ENCODE measurements around the gene BLM. TPM values are rescaled to one million over a fixed set of nuclear protein-coding genes. Genes with fewer than 3 reads are reported as not detected.

BLM gene
- polyA plus RNA-seq, 2 donors: 2.3 to 3.6 TPM

DNA sequence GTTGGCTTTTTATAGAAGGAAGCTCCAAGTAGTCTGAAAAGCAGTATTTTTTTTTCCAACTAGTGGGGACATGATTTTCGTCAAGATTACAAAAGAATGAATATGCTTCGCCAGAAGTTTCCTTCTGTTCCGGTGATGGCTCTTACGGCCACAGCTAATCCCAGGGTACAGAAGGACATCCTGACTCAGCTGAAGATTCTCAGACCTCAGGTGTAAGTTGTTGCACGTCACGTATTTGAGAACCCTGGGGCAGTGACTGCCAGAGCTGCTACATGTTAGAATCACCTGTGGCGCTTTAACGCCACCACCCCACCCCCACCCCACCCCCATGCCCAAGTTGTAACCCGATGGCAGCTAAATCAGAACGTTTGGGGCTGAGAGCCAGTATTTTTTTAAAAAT, 52.2 kb downstream of the BLM start:
- WGBS, 2 donors: 46 to 59% methylated on average over 10 of the region's 10 CpGs
- Histone ChIP-seq H3K9me3 (ENCODE audit: control insufficient read depth in 2 of 2, insufficient read depth in 1 of 2, low read depth in 1 of 2, low read length in 1 of 2) (no peaks in the 10 kb centered on the region), H3K4me1 (ENCODE audit: control insufficient read depth in 2 of 2, insufficient read depth in 2 of 2, low read length in 1 of 2) (no peaks in the 10 kb centered on the region), H3K27ac (ENCODE audit: low read depth in 2 of 2, low read length in 1 of 2) (no peak overlapping the region), H3K27me3 (ENCODE audit: control insufficient read depth in 1 of 2, insufficient read depth in 2 of 2, low read length in 2 of 2) (no peaks in the 10 kb centered on the region), H3K4me3 (ENCODE audit: low read depth in 1 of 2, low read length in 2 of 2) (no peak overlapping the region), H3K36me3 (ENCODE audit: control insufficient read depth in 2 of 2, insufficient read depth in 2 of 2, low read length in 1 of 2) (no peaks in the 10 kb centered on the region)

DNA sequence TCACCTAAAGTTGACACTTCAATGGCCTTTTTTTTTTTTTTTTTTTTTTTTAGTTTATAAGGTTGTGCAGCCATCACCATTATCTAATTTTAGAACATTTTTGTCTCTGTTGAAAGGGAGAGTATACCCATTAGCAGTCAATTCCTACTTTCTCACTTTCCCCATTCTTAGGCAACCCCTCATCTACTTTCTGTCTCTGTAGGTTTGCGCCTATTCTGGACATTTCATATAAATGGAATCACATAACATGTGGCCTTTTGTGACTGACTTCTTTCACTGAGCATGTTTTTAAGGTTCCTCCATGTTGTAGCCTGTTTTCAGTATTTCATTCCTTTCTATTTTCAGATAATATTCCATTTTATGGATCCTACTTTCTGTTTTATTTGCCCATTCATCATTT, 56.3 kb downstream of the BLM start:
- Histone ChIP-seq H3K4me3 (ENCODE audit: low read depth in 1 of 2, low read length in 2 of 2) (no peak overlapping the region), H3K27ac (ENCODE audit: low read depth in 2 of 2, low read length in 1 of 2) (no peak overlapping the region), H3K27me3 (ENCODE audit: control insufficient read depth in 1 of 2, insufficient read depth in 2 of 2, low read length in 2 of 2) (no peaks in the 10 kb centered on the region), H3K36me3 (ENCODE audit: control insufficient read depth in 2 of 2, insufficient read depth in 2 of 2, low read length in 1 of 2) (no peaks in the 10 kb centered on the region), H3K9me3 (ENCODE audit: control insufficient read depth in 2 of 2, insufficient read depth in 1 of 2, low read depth in 1 of 2, low read length in 1 of 2) (no peaks in the 10 kb centered on the region), H3K4me1 (ENCODE audit: control insufficient read depth in 2 of 2, insufficient read depth in 2 of 2, low read length in 1 of 2) (no peaks in the 10 kb centered on the region)
- 96 to 97% methylated on average over 1 of the region's 1 CpG for WGBS, 2 donors

DNA sequence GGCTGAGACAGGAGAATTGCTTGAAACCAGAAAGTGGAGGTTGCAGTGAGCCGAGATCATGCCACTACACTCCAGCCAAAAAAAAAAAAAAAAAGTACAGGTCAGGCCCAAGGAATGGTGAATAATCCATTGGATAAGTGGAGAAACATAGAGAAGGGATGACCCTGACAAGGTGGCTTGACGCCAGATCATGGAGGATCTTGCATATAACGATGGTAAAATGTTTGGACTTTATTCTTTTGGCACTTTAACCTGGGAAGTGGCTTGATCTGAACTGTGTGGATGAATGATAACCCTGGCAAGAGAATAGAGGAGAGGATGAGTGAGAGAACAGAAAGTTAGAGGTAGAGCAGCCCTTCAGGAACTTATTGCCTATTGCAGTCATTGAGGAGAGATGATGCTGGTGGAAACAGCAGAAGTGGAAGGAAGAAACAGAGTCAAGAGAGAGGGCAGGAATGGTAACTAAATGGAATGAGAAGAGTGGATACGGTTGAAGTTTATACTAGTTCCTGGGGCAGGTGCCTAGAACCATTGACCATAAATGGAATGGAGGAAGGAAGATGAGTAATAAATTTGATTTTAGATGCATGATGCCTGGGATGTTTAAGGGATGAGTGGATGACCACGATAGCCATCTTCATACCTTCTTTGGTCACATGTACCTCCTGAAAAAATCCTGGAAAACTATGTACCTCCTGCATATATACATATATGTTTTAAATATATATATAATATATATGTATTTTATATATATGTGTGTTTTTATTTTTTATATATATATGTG, 57.8 kb downstream of the BLM start:
- WGBS, 2 donors: 84 to 92% methylated on average over 5 of the region's 5 CpGs
- H3K27me3 ChIP-seq (ENCODE audit: control insufficient read depth in 1 of 2, insufficient read depth in 2 of 2, low read length in 2 of 2): no peaks in the 10 kb centered on the region
- H3K9me3 ChIP-seq (ENCODE audit: control insufficient read depth in 2 of 2, insufficient read depth in 1 of 2, low read depth in 1 of 2, low read length in 1 of 2): no peaks in the 10 kb centered on the region
- no peak overlapping the region for H3K4me3 ChIP-seq (ENCODE audit: low read depth in 1 of 2, low read length in 2 of 2)
- no peaks in the 10 kb centered on the region for H3K36me3 ChIP-seq (ENCODE audit: control insufficient read depth in 2 of 2, insufficient read depth in 2 of 2, low read length in 1 of 2)
- no peak overlapping the region for H3K27ac ChIP-seq (ENCODE audit: low read depth in 2 of 2, low read length in 1 of 2)
- H3K4me1 ChIP-seq (ENCODE audit: control insufficient read depth in 2 of 2, insufficient read depth in 2 of 2, low read length in 1 of 2): no peaks in the 10 kb centered on the region

DNA sequence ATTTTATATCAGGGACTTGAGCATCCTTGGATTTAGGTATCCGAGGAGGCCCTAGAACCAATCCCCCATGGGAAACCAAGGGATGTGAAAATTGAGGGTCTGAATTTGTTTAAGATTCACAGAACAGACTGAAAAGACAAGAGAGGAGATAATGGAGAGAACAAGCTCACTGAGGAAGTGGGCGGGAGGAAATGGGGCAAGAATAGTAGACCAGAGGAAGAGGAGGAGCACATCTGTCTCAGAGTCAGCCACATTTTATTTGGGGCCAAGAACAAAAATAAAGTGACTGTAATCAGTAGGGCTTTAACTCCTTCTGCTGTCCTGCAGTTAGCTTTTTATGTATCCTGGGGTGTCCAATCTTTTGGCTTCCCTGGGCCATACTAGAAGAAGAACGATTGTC, 63.8 kb downstream of the BLM start:
- Histone ChIP-seq H3K4me1 (ENCODE audit: control insufficient read depth in 2 of 2, insufficient read depth in 2 of 2, low read length in 1 of 2) (no peaks in the 10 kb centered on the region), H3K36me3 (ENCODE audit: control insufficient read depth in 2 of 2, insufficient read depth in 2 of 2, low read length in 1 of 2) (no peaks in the 10 kb centered on the region), H3K27ac (ENCODE audit: low read depth in 2 of 2, low read length in 1 of 2) (no peak overlapping the region), H3K4me3 (ENCODE audit: low read depth in 1 of 2, low read length in 2 of 2) (no peak overlapping the region), H3K27me3 (ENCODE audit: control insufficient read depth in 1 of 2, insufficient read depth in 2 of 2, low read length in 2 of 2) (no peaks in the 10 kb centered on the region), H3K9me3 (ENCODE audit: control insufficient read depth in 2 of 2, insufficient read depth in 1 of 2, low read depth in 1 of 2, low read length in 1 of 2) (no peaks in the 10 kb centered on the region)
- 89 to 93% methylated on average over 3 of the region's 3 CpGs for WGBS, 2 donors

DNA sequence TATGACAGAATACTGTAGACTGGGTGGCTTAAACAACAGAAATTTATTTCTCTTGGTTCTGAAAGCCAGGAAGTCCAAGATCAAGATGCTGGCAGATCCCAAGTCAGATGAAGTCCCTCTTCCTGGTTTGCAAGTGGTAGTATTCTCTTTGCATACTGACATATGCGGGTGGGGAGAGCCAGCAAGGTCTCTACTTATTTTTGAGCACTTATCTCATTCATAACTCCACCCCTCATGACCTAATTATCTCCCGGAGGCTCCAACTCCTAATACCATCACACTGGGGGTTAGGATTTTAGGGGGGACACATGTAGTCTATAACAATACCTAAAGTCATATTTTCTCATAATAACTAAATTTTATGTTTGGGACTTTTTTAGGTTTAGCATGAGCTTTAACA, 65.3 kb downstream of the BLM start:
- no peaks in the 10 kb centered on the region for H3K27me3 ChIP-seq (ENCODE audit: control insufficient read depth in 1 of 2, insufficient read depth in 2 of 2, low read length in 2 of 2)
- H3K36me3 ChIP-seq (ENCODE audit: control insufficient read depth in 2 of 2, insufficient read depth in 2 of 2, low read length in 1 of 2): no peaks in the 10 kb centered on the region
- no peaks in the 10 kb centered on the region for H3K9me3 ChIP-seq (ENCODE audit: control insufficient read depth in 2 of 2, insufficient read depth in 1 of 2, low read depth in 1 of 2, low read length in 1 of 2)
- H3K27ac ChIP-seq (ENCODE audit: low read depth in 2 of 2, low read length in 1 of 2): no peak overlapping the region
- no peaks in the 10 kb centered on the region for H3K4me1 ChIP-seq (ENCODE audit: control insufficient read depth in 2 of 2, insufficient read depth in 2 of 2, low read length in 1 of 2)
- no peak overlapping the region for H3K4me3 ChIP-seq (ENCODE audit: low read depth in 1 of 2, low read length in 2 of 2)
- WGBS, 2 donors: 76 to 82% methylated on average over 2 of the region's 2 CpGs

DNA sequence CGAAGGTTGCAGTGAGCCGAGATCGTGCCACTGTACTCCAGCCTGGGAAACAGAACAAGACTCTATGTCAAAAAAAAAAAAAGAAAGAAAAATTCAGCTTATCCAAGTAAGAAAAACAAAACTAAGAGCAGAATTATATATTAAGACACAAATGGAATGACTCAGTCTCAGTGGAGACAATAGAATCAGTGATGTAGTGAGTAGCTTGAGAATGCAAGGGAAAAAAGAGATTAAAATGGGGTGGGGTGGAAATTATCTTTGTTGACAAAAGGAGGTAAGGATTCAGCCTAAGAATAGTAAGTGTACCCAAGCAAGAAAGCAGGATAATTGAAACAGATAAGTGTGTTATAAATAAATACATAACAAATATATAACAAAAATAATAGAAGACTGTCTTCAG, 70.7 kb downstream of the BLM start:
- Histone ChIP-seq H3K27ac (ENCODE audit: low read depth in 2 of 2, low read length in 1 of 2) (no peak overlapping the region), H3K27me3 (ENCODE audit: control insufficient read depth in 1 of 2, insufficient read depth in 2 of 2, low read length in 2 of 2) (no peaks in the 10 kb centered on the region)
- WGBS, 2 donors: 94 to 97% methylated on average over 3 of the region's 3 CpGs

DNA sequence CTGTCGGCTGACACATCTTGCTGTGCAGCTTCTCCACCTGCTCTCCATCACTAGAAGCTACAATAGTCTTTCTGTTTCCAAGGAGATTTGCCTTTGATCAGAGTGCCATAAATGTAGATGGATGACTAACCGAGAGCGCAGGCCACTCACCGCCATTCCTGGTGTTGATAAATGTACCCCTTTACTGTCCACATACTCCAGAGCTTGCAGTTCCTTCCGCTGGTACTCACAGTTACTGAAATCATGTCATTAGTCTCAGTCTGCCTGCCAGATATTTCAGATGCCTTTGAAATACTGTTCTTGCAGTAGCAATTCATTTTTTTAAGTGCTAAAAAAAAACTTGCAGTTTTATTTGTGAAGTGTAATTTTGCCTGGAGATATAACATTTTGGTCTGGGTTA, 72.3 kb downstream of the BLM start:
- H3K27me3 ChIP-seq (ENCODE audit: control insufficient read depth in 1 of 2, insufficient read depth in 2 of 2, low read length in 2 of 2): no peaks in the 10 kb centered on the region
- no peaks in the 10 kb centered on the region for H3K36me3 ChIP-seq (ENCODE audit: control insufficient read depth in 2 of 2, insufficient read depth in 2 of 2, low read length in 1 of 2)
- H3K4me3 ChIP-seq (ENCODE audit: low read depth in 1 of 2, low read length in 2 of 2): no peak overlapping the region
- no peaks in the 10 kb centered on the region for H3K4me1 ChIP-seq (ENCODE audit: control insufficient read depth in 2 of 2, insufficient read depth in 2 of 2, low read length in 1 of 2)
- no peaks in the 10 kb centered on the region for H3K9me3 ChIP-seq (ENCODE audit: control insufficient read depth in 2 of 2, insufficient read depth in 1 of 2, low read depth in 1 of 2, low read length in 1 of 2)
- 73 to 81% methylated on average over 5 of the region's 5 CpGs for WGBS, 2 donors
- no peak overlapping the region for H3K27ac ChIP-seq (ENCODE audit: low read depth in 2 of 2, low read length in 1 of 2)

More for the DNA sequence above, 70.7 kb downstream of the BLM start:
- no peaks in the 10 kb centered on the region for H3K9me3 ChIP-seq (ENCODE audit: control insufficient read depth in 2 of 2, insufficient read depth in 1 of 2, low read depth in 1 of 2, low read length in 1 of 2)
- no peaks in the 10 kb centered on the region for H3K4me1 ChIP-seq (ENCODE audit: control insufficient read depth in 2 of 2, insufficient read depth in 2 of 2, low read length in 1 of 2)
- H3K4me3 ChIP-seq (ENCODE audit: low read depth in 1 of 2, low read length in 2 of 2): no peak overlapping the region
- H3K36me3 ChIP-seq (ENCODE audit: control insufficient read depth in 2 of 2, insufficient read depth in 2 of 2, low read length in 1 of 2): no peaks in the 10 kb centered on the region

DNA sequence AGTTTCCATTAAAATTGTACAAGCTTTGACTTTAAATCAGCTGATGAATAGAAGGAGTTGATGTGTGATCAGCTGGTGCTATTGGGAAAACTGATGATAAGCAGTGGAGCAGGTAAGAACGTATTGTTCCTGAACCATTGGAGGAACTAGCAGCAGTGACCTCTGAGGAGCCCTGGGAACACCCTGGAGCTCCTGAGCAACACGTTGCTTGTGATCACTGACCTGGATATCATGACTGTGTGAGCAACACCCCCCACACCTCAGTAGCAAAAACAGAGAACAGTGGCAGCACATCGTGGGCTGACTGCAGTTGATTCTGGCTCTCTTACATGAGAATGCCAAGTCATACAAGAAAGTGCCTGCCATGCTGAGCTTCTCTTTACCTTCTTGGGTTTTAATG, 72.9 kb downstream of the BLM start:
- H3K27ac ChIP-seq (ENCODE audit: low read depth in 2 of 2, low read length in 1 of 2): no peak overlapping the region
- H3K27me3 ChIP-seq (ENCODE audit: control insufficient read depth in 1 of 2, insufficient read depth in 2 of 2, low read length in 2 of 2): no peaks in the 10 kb centered on the region
- H3K36me3 ChIP-seq (ENCODE audit: control insufficient read depth in 2 of 2, insufficient read depth in 2 of 2, low read length in 1 of 2): no peaks in the 10 kb centered on the region
- no peaks in the 10 kb centered on the region for H3K4me1 ChIP-seq (ENCODE audit: control insufficient read depth in 2 of 2, insufficient read depth in 2 of 2, low read length in 1 of 2)
- 58 to 65% methylated on average over 3 of the region's 3 CpGs for WGBS, 2 donors
- H3K9me3 ChIP-seq (ENCODE audit: control insufficient read depth in 2 of 2, insufficient read depth in 1 of 2, low read depth in 1 of 2, low read length in 1 of 2): no peaks in the 10 kb centered on the region
- H3K4me3 ChIP-seq (ENCODE audit: low read depth in 1 of 2, low read length in 2 of 2): no peak overlapping the region

DNA sequence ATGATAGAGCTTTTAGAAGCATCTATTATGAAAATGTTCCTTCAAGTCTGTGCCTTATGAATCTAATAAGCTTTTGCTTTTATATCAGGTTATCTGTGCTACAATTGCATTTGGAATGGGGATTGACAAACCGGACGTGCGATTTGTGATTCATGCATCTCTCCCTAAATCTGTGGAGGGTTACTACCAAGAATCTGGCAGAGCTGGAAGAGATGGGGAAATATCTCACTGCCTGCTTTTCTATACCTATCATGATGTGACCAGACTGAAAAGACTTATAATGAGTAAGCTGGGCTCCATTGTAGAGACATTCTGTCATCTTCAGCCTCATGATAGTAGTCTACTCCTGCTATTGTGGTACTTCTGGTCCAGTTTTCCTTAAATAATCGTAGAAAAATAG, 73.4 kb downstream of the BLM start:
- Histone ChIP-seq H3K27ac (ENCODE audit: low read depth in 2 of 2, low read length in 1 of 2) (no peak overlapping the region), H3K4me1 (ENCODE audit: control insufficient read depth in 2 of 2, insufficient read depth in 2 of 2, low read length in 1 of 2) (no peaks in the 10 kb centered on the region), H3K36me3 (ENCODE audit: control insufficient read depth in 2 of 2, insufficient read depth in 2 of 2, low read length in 1 of 2) (no peaks in the 10 kb centered on the region), H3K4me3 (ENCODE audit: low read depth in 1 of 2, low read length in 2 of 2) (no peak overlapping the region), H3K27me3 (ENCODE audit: control insufficient read depth in 1 of 2, insufficient read depth in 2 of 2, low read length in 2 of 2) (no peaks in the 10 kb centered on the region), H3K9me3 (ENCODE audit: control insufficient read depth in 2 of 2, insufficient read depth in 1 of 2, low read depth in 1 of 2, low read length in 1 of 2) (no peaks in the 10 kb centered on the region)
- WGBS, 2 donors: 76 to 93% methylated on average over 4 of the region's 4 CpGs

DNA sequence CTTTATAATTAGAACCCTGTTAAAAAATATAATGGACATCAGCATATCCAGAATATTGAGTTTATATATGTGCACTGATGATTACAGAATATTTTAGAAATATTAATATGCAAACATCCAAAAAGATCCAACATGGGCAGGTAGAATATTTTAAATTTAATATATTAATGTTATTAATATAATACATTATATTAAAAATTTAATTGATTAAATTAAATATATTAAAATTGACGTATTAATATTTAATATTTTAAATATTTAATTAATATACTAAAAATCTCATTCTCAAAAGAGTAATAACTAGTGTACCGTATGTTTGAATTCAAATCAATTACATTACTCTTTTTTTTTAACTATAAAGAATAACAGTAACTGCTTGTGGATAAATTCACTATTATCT, 77.4 kb downstream of the BLM start:
- WGBS, 2 donors: 71 to 93% methylated on average over 2 of the region's 2 CpGs
- H3K27ac ChIP-seq (ENCODE audit: low read depth in 2 of 2, low read length in 1 of 2): no peak overlapping the region
- no peaks in the 10 kb centered on the region for H3K27me3 ChIP-seq (ENCODE audit: control insufficient read depth in 1 of 2, insufficient read depth in 2 of 2, low read length in 2 of 2)
- no peaks in the 10 kb centered on the region for H3K36me3 ChIP-seq (ENCODE audit: control insufficient read depth in 2 of 2, insufficient read depth in 2 of 2, low read length in 1 of 2)
- no peaks in the 10 kb centered on the region for H3K9me3 ChIP-seq (ENCODE audit: control insufficient read depth in 2 of 2, insufficient read depth in 1 of 2, low read depth in 1 of 2, low read length in 1 of 2)
- no peaks in the 10 kb centered on the region for H3K4me1 ChIP-seq (ENCODE audit: control insufficient read depth in 2 of 2, insufficient read depth in 2 of 2, low read length in 1 of 2)
- no peak overlapping the region for H3K4me3 ChIP-seq (ENCODE audit: low read depth in 1 of 2, low read length in 2 of 2)

Data from esophagus (tissue), 2 donors.